ENCODE data around the gene FAM131A.

FAM131A gene

GRCh38 chr3:184378651-184379357, 41.4 kb downstream of the FAM131A start:
- TF ChIP-seq GATA3 (IDR thresholded peaks at IDR 0.05; ENCODE audit: low read depth, low read length) (no peak), GATA2 (IDR thresholded peaks at IDR 0.05; ENCODE audit: low read depth, low read length) (no peak)

GRCh38 chr3:184379358-184380184, 42.2 kb downstream of the FAM131A start, which contains the start of gene CHRD:
TSS of gene CHRD (plus strand) at chr3:184380054. CDS start at chr3:184380319, 265 bp downstream.
- TF ChIP-seq GATA3 (IDR thresholded peaks at IDR 0.05; ENCODE audit: low read depth, low read length) = no peak
- TF ChIP-seq GATA2 (IDR thresholded peaks at IDR 0.05; ENCODE audit: low read depth, low read length) = no peak

GRCh38 chr3:184380185-184380626, 42.8 kb downstream of the FAM131A start:
- no peak for TF ChIP-seq GATA2 (IDR thresholded peaks at IDR 0.05; ENCODE audit: low read depth, low read length)
- no peak for TF ChIP-seq GATA3 (IDR thresholded peaks at IDR 0.05; ENCODE audit: low read depth, low read length)

GRCh38 chr3:184380627-184381260, 43.3 kb downstream of the FAM131A start:
- TF ChIP-seq GATA3 (IDR thresholded peaks at IDR 0.05; ENCODE audit: low read depth, low read length) = no peak
- TF ChIP-seq GATA2 (IDR thresholded peaks at IDR 0.05; ENCODE audit: low read depth, low read length) = no peak

- TF ChIP-seq GATA3 (IDR thresholded peaks at IDR 0.05; ENCODE audit: low read depth, low read length) = no peak
- TF ChIP-seq GATA2 (IDR thresholded peaks at IDR 0.05; ENCODE audit: low read depth, low read length) = no peak
Measured at GRCh38 chr3:184381261-184382224, 44.1 kb downstream of the FAM131A start.

- TF ChIP-seq GATA3 (IDR thresholded peaks at IDR 0.05; ENCODE audit: low read depth, low read length) (no peak), GATA2 (IDR thresholded peaks at IDR 0.05; ENCODE audit: low read depth, low read length) (no peak)
Measured at GRCh38 chr3:184382326-184383032, 45.1 kb downstream of the FAM131A start.

GRCh38 chr3:184383033-184383740, 45.8 kb downstream of the FAM131A start:
- no peak for TF ChIP-seq GATA2 (IDR thresholded peaks at IDR 0.05; ENCODE audit: low read depth, low read length)
- no peak for TF ChIP-seq GATA3 (IDR thresholded peaks at IDR 0.05; ENCODE audit: low read depth, low read length)

GRCh38 chr3:184384342-184384741, 46.9 kb downstream of the FAM131A start:
- TF ChIP-seq GATA2 (IDR thresholded peaks at IDR 0.05; ENCODE audit: low read depth, low read length) (no peak), GATA3 (IDR thresholded peaks at IDR 0.05; ENCODE audit: low read depth, low read length) (no peak)

- TF ChIP-seq GATA3 (IDR thresholded peaks at IDR 0.05; ENCODE audit: low read depth, low read length) (no peak), GATA2 (IDR thresholded peaks at IDR 0.05; ENCODE audit: low read depth, low read length) (no peak)
Measured at GRCh38 chr3:184384856-184385422, 47.5 kb downstream of the FAM131A start.

GRCh38 chr3:184386047-184386806, 48.8 kb downstream of the FAM131A start:
- TF ChIP-seq GATA2 (IDR thresholded peaks at IDR 0.05; ENCODE audit: low read depth, low read length) (no peak), GATA3 (IDR thresholded peaks at IDR 0.05; ENCODE audit: low read depth, low read length) (no peak)

- no peak for TF ChIP-seq GATA3 (IDR thresholded peaks at IDR 0.05; ENCODE audit: low read depth, low read length)
- no peak for TF ChIP-seq GATA2 (IDR thresholded peaks at IDR 0.05; ENCODE audit: low read depth, low read length)
Measured at GRCh38 chr3:184387174-184387714, 49.8 kb downstream of the FAM131A start.
